ENCODE data around the gene PSMD6. TPM values are rescaled to one million over a fixed set of nuclear protein-coding genes. Genes with fewer than 3 reads are reported as not detected.

The PSMD6 gene
- total and polyA plus RNA-seq, 12 donors, result 39.0 to 103 (median 86.3) TPM

DNA sequence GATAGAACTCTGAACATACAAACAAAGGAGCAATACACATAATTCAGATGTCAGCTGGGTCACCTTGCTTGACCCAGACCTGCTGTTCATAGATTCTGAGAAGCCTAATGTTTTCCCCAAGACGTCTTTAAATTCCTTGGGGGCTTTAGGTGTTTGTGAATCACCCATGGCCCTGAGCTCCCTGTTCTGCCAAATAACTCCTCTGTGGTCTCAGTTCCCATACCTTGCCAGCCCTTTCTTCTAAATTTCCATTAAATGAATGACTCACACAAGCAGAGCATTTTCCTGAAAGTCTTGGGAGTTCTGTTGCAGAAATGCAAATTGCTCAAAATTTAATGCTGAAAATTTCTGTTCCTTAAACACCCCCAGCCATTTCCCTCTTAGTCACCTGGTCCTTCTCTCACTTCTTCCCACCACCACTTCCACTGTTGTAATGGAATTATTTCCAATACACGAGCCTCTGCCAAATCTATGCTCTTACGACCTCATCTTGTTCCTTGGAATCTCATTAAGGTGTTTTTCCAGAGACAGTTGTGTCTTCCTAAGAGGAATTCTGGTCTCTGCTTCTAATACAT lies 33.4 kb upstream of the PSMD6 start:
- no peaks in the 10 kb centered on the region for H3K27me3 ChIP-seq
- ATAC-seq, result no peak
- no peak for DNase-seq
- H3K4me3 ChIP-seq, result no peak overlapping the region
- no peaks in the 10 kb centered on the region for H3K36me3 ChIP-seq
- H3K9me3 ChIP-seq, result peaks cover 0 to 2% (median 0%) of the 10 kb centered on the region in 11 donors
- no peak overlapping the region for H3K27ac ChIP-seq
- intact Hi-C loops (cut with DNase I), result no loop called here
- TF ChIP-seq, protein P1, sequence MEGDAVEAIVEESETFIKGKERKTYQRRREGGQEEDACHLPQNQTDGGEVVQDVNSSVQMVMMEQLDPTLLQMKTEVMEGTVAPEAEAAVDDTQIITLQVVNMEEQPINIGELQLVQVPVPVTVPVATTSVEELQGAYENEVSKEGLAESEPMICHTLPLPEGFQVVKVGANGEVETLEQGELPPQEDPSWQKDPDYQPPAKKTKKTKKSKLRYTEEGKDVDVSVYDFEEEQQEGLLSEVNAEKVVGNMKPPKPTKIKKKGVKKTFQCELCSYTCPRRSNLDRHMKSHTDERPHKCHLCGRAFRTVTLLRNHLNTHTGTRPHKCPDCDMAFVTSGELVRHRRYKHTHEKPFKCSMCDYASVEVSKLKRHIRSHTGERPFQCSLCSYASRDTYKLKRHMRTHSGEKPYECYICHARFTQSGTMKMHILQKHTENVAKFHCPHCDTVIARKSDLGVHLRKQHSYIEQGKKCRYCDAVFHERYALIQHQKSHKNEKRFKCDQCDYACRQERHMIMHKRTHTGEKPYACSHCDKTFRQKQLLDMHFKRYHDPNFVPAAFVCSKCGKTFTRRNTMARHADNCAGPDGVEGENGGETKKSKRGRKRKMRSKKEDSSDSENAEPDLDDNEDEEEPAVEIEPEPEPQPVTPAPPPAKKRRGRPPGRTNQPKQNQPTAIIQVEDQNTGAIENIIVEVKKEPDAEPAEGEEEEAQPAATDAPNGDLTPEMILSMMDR (IDR thresholded peaks at IDR 0.05), result no peak
- WGBS, 2 donors, result 61 to 76% methylated on average over 3 of the region's 3 CpGs
- H3K4me1 ChIP-seq, result peaks cover 0 to 14% (median 0%) of the 10 kb centered on the region in 9 donors

DNA sequence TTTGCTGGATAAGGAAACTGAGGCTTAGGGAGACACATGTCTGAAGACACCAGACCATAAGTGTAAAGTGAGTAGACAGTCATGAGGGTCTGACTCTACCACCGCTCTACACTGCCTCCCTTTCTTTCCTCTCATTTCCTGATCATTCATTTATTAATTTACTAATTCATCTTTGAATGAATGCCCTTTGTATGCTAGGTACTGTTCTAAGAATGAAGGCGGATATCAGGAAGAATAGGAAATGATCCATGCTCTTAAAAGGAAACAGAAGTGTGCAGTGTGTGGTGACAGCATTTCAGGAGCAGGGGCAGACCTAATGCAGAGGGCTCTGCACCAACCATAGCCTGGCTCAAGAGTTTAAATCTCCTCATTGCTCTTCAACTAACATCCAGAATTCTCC lies 31.8 kb upstream of the PSMD6 start:
- H3K4me1 ChIP-seq, result peaks cover 0 to 14% (median 0%) of the 10 kb centered on the region in 9 donors
- H3K27ac ChIP-seq, result no peak overlapping the region
- ATAC-seq, result no peak
- H3K27me3 ChIP-seq, result no peaks in the 10 kb centered on the region
- H3K4me3 ChIP-seq, result no peak overlapping the region
- DNase-seq, result no peak
- intact Hi-C loops (cut with DNase I), result no loop called here
- H3K9me3 ChIP-seq, result peaks cover 0 to 2% (median 0%) of the 10 kb centered on the region in 11 donors
- no peaks in the 10 kb centered on the region for H3K36me3 ChIP-seq
- TF ChIP-seq, protein P1 (IDR thresholded peaks at IDR 0.05), result no peak
- 70 to 74% methylated on average over 2 of the region's 2 CpGs for WGBS, 2 donors

DNA sequence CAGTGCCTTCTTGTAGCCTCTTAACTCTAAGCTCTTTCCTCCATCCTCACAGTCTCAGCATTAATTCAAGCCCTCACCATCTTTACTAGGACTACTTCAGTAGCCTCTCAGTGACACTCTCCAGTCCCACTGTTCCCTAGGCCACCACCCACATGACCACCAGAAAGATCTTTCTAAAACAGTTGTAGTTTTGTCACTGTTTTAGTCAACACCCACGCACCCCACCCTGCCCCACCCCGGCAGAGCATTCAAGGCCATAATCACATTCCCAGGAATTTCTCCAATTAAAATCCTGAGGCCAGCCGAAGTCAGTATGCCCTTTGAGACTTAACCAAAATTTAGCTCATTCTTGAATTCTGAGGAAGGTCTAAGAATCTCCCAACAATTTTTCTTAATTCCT lies 31.2 kb upstream of the PSMD6 start:
- Histone ChIP-seq H3K9me3 (peaks cover 0 to 2% (median 0%) of the 10 kb centered on the region in 11 donors), H3K27ac (no peak overlapping the region), H3K36me3 (no peaks in the 10 kb centered on the region), H3K4me1 (peaks cover 0 to 14% (median 0%) of the 10 kb centered on the region in 9 donors), H3K27me3 (no peaks in the 10 kb centered on the region), H3K4me3 (no peak overlapping the region)
- TF ChIP-seq, protein P1 (IDR thresholded peaks at IDR 0.05), result no peak
- DNase-seq (no peak), ATAC-seq (no peak)
- intact Hi-C loops (cut with DNase I), result no loop called here
- 53 to 79% methylated on average over 3 of the region's 3 CpGs for WGBS, 2 donors

DNA sequence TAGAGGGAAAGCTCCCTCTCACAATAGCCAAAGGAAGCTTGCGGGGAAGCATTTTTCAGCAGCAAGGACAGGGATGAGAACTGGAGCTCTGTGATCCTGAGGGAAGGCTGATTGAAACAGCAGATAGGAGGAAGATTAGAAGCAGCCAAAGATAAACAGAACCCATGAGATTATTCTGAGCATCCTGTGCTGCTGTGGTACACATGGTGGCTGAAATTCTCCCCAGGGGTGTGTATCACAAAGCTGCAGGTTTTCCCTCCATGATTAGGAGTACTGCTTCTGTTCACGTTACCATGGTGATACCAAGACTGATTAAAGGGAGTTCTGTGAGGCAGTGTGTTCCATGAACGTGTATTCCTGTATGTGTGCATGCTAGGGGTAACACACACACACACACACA lies 30.3 kb upstream of the PSMD6 start:
- Histone ChIP-seq H3K36me3 (no peaks in the 10 kb centered on the region), H3K4me3 (no peak overlapping the region), H3K4me1 (peaks cover 0 to 14% (median 0%) of the 10 kb centered on the region in 9 donors), H3K9me3 (peaks cover 0 to 2% (median 0%) of the 10 kb centered on the region in 11 donors), H3K27ac (no peak overlapping the region), H3K27me3 (no peaks in the 10 kb centered on the region)
- WGBS, 2 donors, result 52 to 56% methylated on average over 3 of the region's 3 CpGs
- intact Hi-C loops (cut with DNase I), result no loop called here
- DNase-seq (no peak), ATAC-seq (no peak)
- TF ChIP-seq, protein P1 (IDR thresholded peaks at IDR 0.05), result no peak
